HG03520 (cell line): ENCODE measurements around the gene KLHDC3.

Experiments used
- ATAC-seq: cut with Tn5 transposase; IDR thresholded peaks from one replicate; pipeline ENCODE4 v1.9.1; 2021; ENCODE audit warnings: mild to moderate bottlenecking, moderate library complexity; ENCODE audit not compliant: unreplicated experiment

Gene KLHDC3, protein sequence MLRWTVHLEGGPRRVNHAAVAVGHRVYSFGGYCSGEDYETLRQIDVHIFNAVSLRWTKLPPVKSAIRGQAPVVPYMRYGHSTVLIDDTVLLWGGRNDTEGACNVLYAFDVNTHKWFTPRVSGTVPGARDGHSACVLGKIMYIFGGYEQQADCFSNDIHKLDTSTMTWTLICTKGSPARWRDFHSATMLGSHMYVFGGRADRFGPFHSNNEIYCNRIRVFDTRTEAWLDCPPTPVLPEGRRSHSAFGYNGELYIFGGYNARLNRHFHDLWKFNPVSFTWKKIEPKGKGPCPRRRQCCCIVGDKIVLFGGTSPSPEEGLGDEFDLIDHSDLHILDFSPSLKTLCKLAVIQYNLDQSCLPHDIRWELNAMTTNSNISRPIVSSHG

DNA sequence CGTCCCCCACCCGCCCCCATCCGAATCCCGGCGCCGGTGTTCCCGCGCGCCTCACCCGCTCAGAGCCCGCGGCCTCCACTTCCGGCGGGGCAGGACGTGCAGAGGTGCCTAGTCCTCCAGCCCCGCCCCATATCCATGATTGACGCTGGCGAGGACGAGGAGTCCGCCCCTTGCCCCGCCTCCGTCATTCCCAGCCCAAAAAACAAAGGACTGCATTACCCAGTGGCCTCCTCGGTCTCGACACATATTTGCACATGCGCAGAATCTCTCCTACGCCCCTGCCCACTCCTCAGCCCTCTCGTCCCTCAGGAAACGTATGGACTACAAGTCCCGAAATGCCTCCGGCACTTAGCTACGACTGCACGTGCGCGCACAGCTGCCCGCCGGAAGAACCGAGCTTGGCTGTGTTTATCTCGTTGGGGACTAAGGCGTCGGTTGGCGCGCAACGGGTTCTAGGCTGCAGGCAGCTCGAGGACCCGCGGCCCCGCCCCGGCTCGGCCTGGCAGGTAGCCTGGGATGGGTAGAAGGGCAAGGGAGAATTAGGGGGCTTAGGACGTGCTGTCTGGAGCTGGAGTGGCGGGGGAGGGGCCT is at the start of gene KLHDC3, which contains the start of gene MEA1:
Gene KLHDC3, plus strand, starts transcription at position 407 of the 591 bp plus-strand sequence. CDS start 2,944 bp downstream, outside the sequence.
Gene MEA1, minus strand, starts transcription at position 104 of the 591 bp plus-strand sequence. CDS start 133 bp downstream, outside the sequence.
- ATAC-seq = peak; percentile 90

DNA sequence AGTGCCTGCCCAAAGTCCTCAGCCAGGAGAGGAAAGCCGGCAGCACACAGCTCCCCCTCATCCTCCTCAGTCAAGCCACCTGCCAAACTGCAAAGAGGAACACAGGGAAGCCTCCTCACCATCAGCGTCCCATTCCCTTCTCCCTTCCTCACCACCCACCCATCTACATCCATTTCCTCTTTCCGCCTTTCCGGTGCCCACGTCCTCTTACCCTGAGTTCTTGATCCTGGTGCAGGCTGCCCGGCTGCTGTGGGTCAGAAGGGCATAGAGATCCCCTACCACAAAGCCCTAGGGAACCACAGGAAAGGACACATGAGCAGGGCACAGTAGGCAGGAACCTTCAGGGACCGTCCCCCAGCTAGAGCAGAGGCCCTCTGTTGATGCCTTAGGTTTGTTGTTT is 47.5 kb upstream of the KLHDC3 start:
- no peak for ATAC-seq

DNA sequence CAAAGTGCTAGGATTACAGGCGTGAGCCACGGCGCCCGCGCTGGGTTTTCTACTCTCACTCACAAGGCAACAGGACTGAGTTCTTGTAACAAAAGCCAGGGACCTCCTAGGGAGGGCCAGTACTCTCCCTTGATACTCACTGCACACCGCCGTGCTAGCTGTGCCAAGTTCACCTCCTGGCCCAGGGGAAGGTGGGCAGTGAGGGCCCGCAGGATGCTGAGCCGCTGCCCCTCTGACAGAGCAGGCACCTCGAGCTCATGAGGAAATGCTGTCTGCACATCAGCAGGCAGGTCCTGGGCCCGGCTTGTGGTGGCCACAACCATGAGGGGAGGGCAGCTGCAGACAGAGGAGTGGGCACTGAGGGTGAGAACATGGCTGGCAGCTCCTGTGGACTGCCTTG is 46.8 kb upstream of the KLHDC3 start:
- no peak for ATAC-seq

DNA sequence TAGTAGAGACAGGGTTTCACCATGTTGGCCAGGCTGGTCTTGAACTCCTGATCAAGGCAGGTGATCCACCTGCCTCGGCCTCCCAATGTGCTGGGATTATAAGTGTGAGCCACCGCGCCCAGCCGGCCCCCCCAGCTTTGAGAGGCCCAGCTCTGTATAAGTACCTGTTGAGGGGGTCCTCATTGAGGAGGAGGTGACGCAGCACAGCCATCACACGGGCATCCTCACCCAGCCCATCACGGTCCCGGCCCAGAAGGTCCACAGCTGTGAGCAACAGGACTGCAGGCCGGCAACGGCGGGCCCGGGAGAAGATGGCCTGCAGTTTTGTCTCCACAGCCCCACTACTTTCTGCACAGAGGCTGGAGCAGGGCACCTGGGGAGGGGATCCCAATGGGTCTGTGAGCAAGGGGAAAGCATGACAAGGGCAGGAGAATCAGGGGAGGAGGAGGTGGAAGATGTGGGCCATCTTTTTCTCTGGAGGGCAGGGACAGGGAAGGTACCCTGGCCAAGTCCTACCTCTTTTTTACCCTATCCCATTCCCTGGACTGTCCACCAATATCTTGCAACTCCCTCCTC is 45.8 kb upstream of the KLHDC3 start:
- ATAC-seq = no peak

DNA sequence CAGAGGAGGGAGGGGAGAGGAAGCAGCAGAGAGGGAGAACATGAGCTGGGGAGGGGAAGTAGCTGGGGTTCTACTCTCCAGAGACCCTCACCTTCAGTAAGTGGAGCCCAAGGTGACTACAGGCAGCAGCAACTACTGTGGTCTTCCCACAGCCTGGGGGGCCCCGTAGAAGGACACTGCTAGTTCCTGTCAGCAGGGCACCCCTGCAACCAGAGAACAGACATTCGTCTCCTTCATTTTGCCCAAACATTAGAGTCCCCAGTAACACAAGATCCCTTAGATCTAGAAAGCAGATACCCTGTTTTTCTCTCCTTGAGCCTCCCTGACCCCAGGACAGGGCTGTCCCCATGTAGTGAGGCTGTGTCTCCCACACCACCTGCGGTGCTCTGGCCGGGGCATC is 45.3 kb upstream of the KLHDC3 start:
- ATAC-seq = no peak

DNA sequence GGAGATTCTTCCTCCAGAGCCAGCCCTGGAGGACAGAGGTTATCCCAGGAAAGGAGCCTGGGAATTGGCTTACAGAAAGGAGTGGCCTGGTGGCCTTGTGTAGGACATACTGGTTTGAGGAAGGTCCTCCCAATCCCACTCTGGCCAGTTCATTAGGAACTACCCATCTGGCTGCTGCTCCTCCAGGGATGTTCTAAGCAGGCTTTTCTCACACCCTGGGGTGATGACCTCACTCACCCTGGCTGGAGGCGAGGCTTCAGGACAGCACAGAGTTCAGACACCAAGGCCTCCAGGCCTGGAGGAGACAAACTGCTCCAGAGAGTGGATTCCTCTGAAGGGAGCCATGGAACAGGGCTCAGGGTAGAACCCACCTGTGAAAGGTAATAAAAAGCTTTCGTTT is 44.6 kb upstream of the KLHDC3 start:
- no peak for ATAC-seq

DNA sequence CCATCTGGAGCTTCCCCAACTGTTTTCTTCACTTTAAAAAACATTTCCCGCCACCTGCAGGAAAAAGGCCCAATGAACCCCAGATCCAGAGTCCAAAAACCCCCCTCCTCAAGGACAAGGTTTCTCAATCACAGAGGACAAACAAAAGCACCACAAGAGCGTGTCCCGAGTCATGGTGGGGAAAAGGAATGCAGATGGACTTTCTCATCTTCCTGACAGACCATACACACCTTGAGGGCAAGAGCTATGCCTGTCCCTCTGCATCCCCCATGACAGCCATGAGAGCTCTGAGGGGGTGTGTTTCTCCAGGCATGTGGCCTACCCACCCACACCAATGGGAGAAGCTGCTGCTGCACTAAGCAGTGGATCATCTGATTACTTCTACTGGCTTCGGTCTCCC is 44.1 kb upstream of the KLHDC3 start:
- no peak for ATAC-seq

DNA sequence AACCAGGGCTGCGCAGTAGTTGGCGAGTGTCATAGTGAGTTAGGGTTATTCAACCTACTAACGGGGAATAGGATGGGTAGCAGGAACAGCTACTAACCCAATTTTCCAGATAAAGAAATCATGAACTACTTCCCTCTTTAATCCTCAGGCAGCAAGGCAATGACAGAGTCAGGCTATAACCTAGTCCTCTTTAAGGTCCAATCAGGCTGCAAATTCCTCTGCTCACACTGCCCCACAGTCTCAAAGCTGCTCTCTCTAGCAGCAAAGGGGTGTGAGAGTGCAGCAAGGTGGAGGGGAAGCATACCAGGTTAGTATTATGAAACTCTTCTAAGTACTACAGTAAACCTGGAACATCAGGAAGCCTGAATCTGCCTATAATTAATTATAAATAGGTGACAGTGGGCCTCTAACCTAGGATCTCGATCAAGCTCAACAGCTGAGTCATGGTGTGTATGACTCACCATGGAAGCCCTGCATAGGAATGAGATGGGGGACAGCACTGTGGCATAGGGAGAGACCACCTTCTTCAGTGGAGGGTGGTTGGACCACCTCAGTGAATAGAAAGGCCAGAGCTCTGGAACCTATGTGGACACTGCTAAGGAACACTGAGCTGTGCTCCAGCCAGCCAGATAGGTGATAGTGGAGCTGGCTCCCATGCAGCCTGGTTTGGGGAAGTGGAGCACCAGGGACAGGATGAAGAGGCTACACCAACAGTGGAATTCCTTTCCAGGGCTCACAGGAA is 43.0 kb upstream of the KLHDC3 start:
- no peak for ATAC-seq

DNA sequence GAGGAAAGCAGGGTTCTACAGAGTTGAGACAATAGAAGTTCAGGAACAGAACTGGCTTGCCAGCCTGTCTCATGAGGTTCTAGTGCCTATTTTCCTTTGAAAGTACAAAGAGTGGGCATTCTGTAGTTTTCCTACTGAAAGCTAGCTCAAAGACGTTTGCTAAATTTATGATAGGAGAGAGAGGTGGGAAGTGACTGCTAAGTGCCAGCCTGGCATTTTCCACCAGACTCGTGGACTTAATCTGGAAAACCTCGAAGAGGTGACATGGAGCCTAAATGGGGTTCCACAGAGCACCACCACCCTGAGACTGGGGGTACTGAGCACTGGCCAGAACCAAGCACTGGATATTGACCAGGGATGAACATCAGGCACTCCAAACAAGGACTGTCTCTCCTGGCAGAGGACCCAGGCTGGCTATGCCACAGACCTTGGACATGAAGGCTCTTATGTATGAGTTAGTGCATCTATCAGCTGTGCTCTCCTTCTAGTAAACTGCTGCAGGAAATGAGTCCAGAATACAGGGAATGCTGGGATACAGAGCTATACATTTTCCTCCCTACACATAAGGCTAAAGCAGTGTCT is 42.2 kb upstream of the KLHDC3 start:
- ATAC-seq = no peak

DNA sequence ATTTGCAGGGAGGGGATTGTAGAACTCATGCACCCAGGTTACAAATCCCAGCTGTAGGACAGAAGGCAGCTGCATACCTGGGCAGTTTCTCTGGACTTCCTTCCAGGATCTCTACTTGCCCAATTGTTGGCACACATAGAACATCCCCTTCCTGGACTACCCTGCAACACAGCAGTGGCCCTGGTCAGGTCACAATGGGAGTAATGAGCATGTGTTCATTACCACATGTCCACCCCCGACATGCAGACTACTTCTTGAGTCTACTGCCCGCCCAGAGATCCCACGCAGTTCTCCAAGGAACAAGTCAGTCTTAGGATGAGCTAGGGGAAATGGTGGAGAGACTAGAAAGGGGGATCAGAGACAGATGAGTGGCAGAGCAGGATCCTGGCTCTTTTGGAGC is 40.1 kb upstream of the KLHDC3 start:
- ATAC-seq = no peak

DNA sequence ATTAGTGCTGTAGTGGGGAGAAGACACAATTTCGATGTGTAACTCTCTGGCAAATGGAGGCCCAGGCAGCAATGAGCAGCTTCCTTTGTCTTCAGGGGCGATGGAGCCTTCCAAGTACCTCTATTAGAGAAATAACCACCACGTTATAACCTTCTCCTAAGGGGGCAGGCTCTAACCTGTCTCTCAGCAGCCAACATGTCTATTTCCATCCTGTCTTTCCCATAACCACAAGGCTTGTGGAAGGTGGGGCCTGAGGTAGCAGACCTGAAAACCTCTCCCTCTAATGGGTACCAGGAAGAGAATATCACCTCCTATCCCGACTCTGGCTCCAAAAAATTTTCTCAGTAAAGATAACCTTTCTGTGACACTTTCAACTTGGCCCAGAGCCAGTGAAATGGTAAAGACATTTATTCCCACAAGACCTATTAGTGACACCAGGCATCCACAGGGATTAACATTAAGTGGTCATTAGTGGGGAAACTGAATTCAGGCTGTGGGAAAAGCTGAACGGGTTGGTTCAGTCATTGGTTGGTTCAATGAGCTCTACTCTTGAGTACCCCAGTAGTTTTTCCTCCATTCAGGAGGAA is 39.0 kb upstream of the KLHDC3 start:
- no peak for ATAC-seq

DNA sequence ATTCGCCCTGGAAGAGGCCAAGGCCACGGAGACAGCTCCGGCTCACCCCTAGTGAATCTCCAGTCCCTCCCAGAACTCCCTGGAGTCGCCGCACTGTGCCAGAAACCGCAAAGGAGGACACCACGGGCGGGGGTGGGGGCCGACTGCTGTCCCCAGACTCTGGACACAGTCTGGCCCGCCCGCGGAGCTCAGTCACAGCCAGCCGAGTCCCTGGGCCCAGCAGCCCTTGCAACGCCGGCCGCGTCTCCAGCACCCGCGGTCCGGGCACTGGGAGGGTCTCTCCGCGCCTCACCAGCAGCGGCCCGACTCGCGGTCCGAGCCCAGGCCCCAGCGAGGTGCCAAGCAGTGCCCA is 35.6 kb upstream of the KLHDC3 start:
- no peak for ATAC-seq

DNA sequence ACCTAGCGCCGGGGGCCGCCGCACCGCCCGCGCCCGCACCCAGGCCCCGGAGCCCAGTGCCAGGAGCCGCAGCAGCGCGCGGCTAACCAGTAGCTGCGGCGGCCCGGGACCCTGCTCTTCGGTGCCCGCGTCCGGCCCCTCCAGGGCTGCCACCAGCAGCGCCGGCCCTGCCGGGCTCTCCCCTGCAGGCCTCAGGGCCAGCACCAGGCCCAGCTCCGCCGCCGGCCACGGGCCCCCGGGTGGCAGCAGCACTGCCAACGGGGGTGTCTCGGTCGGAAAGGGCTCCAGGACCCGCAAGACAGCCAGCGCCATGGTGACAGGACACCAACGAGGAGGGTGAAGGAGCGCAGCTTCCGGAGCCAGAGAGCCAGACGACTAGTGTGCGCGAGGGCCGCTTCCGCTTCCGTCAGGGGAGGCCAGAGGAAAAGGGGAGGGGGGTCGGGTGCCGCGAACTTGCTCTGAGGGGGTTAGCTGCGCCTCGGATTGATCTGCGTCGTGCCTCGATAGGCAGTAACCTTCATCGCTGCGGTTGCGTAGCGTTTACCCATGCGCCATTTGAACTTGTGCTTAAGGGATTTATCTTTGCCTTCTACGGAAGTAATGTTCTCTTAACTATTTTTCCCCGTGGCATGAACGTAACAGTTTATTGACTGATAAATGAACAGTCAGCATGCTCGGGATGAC is 35.1 kb upstream of the KLHDC3 start, which contains the start of gene PEX6:
Gene PEX6, minus strand, starts transcription at position 343 of the 684 bp plus-strand sequence. Its CDS starts 31 bp downstream, at position 312.
- ATAC-seq = peak; percentile 87

DNA sequence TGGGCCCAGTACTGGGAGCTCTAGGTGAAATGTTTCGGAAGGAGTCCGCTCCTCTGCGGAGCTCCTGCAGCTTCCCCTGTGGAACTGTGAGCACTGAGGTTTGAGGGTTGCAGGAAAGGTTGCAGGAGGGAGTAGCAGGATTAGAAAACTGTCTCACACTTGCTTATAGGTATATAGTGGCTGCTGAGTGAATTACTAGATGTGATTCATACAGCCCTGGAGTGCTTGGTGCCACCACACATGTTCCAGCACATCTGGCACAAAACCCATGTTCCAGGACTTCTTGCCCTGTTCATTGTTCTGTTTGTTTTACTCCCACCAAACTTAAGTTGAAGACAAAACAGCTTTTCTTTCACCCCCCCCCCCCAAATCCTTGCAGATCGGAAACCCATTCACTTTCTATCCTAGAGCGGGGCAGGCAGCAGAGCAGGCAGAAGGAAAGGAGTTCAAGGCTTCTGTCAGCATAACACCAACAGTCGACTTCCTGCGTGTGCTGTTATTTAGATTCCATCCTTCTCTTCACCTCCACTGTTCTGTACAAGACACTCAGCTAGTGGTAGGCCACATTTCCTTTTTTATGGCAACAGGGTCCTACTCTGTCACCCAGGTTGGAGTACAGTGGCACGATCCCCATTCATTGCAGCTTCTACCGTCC is 34.4 kb upstream of the KLHDC3 start:
- no peak for ATAC-seq

DNA sequence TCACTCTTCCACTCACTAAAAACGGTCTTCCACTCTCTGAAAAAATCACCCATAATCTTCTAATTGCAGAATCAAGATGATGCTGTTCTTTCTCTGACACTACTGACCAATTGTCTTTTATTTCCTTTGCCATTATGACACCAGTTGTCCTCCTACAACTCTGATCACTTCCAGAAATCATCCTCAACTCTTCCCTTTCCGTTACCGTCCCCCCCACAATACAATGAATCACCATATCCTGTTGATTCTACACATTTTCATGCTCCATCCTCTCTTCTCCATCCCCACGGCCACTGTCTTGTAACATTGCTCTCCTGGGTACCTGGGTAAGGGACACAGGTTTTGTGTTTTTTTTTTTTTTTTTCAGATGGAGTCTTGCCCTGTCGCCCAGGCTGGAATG is 32.2 kb upstream of the KLHDC3 start:
- ATAC-seq = no peak

DNA sequence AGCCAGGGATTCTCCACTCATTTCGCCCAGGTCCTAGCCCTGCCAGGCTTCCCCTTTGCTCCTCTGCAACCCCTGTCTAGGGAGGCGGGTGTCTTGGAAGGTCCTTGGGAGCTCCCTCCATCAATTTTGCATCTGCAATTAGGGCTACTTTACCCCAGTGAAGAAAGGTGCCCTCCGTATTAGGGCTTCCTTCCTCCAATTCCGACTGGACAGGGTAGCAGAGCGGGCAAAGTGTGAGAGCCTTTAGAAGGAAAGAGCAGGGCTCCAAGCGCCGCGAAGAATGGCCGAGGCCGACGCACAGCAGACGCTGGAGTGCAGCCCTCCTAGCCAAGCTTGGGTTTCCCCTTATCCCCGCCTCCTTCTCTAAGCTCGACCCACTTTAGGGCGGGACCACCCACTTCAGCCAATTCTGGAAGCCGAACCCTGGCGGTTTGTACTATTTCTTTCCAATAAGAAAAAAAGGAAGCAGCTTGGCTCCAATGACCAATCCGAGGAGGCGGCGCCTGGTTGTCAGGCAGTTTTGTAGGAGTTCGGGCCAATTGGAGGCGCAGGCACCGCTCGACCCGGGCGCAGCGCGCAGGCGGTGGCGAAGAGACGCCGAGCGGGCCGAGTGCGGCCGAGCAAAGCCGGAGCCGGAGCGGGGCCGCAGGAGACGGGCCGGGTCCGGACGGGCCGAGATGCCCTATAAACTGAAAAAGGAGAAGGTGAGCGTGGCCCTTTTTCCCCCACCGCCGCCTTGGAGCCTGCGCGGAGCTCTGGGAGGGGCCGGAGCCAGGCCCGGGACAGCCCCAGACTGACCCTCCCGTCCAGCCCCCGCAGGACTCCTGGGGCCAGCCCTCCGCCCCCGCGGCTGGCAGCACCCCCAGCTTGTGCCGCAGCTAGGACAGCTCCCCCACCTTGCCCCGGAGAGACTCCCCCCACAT is 29.8 kb upstream of the KLHDC3 start, which contains the start of gene PPP2R5D:
Gene PPP2R5D, plus strand, starts transcription at position 570 of the 923 bp plus-strand sequence. Its CDS starts 108 bp downstream, at position 678.
- peak; percentile 88 for ATAC-seq

DNA sequence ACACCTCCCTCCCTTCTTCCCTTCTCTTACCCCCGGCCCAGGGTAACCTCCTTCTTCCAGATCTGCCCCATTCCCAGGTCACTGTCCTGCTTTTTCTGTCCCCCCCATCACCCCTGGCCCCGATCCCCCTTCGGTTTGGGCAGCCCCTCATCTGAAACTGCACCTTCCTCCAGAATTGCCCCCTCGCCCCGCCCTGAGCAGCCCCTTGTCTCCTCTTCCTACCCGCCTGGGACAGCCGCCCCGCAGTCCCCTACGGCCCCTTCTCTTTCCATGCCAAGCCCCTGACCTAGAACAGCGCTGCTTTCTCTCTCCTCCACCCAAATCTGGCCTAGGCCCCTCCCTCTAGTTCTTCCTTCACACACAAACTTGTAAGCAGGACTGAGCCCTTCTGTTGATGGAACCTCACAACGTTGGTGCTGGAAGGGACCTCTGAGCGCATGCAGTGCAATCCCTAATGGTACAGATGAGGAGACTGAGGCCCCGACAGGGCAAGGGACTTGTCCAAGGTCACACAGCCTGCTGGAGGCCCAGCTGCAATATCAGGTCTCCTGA is 29.0 kb upstream of the KLHDC3 start:
- no peak for ATAC-seq
